SK-N-DZ (cell line): ENCODE results near the gene UNC119.

Experiments
- DNase-seq: peaks from one replicate; pipeline ENCODE4 v3.0.0-alpha.2; 2015; ENCODE audit warnings: low spot score

Gene UNC119

DNA sequence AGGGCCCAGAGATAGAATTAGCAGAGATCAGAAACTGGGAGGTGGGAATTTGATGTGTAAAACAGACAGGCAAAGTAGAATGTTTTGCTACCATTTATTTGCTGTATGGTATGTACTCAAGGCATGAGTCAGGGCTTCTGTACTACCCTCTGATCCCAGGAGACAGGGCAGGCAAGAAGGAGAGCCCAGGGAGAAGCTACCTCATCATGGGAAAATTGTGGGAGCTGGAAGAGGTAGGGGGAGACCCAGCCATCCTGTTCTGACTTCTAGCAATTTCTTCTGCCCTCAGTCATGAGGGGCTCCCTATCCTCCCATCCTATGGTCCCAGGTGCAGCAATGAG is 20.6 kb upstream of the UNC119 start:
- no peak for DNase-seq

DNA sequence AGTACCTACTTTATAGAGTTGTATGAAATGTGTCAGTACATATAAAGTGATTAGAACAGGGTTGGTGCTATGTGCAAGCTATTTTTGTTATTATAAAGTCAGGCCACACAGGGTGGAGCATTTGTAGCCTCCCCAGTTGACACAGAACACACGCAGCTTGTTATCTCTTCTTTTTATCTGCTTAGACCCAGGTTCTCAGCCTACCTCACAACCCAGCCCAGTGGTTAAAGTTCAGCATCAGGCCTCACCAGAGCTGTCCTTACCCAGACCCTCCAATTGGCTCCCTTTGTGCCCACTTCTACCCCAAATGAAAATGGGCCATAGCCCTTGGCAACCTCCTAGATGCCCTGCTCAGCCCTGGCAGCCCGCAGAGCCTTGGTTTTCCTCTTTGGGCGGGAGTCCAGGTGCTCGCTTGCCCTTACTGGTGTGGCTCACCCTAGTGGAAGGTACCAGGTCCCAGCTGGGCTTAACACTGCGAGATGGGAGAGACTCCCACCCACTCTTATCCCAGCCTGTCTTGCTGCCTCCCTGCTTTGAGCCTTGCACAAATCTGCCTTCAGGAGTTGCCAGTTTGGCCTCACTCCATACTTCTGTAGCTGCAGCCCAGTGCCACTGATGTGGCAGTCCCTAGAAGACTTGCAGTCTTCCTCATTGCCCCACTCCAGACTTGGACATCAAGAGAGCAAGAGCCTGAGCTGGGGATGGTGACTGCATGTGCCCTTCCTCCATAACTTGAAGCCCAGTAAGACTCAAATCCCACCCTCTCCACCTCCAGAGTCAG is 20.0 kb upstream of the UNC119 start:
- no peak for DNase-seq

DNA sequence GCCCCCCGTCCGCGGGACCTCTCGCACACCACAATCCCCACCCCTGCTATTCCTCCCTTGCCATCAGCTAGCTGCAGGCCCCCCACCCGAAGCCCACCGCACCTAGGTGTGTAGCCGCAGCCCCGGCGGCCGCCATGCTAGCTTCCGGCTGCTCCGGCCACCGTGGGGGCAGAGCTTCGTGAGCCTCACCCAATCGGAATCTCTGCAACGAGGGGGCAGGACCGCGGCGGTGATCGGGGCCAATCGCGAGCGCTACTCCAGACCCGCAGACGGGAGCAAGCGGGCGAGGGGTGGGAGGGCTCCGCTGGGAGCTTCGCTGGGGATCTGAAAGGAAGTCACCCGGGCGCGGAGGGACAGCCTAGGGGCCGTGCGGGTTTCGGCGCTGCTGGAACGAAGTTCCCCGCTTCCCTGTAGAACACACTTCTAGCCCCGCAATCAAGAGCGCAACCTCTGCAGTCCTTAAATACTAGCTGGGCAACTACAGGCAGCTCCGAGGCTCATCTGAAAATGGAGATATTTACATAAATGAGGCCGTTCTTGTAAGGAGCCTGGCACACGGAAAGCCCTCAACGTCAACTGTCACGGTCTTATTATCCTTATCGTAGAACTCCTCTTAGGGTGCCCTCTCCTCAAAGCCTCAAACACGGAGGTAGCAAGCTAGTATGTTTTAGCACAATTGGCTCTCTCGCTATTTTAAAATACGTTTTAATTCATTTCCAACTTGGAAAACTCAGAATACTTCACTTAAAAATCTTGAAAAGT is 19.1 kb upstream of the UNC119 start, which contains the start of gene PIGS:
TSS of gene PIGS (minus strand) at position 164 of the 762 bp plus-strand sequence. CDS start at position 136, 28 bp downstream.
- DNase-seq: peak; percentile 93

DNA sequence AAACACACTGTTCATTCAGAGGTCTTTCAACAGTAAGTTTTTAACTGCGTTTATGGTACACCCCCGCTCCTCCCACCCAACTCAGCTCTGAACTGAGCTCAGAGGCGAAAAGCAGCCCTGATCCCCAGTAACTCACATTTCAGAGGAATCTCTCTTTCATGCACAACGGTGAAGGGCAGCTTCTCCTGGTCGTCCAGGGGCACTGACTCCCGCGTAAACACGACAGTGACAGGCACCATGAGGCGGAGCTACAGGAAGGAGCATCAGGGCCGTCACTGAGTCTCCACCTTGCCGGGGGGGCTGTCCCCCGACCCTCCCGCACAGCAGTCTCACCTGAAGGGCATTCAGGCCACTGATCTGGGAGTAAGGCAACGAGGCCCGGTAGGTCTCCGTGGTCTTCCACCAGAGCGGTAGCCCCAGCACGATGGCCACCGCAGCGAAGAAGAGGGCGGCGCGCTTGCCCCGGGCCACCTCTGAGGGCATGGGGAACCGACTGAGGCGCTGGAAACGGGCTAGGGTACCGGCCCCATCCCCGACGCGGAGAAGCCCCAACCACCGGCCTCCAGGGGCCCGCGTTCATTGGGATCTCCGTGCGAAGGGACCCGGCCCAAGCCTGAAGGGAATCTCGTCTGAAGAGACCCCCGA is 18.4 kb upstream of the UNC119 start:
- peak; percentile 67 for DNase-seq

DNA sequence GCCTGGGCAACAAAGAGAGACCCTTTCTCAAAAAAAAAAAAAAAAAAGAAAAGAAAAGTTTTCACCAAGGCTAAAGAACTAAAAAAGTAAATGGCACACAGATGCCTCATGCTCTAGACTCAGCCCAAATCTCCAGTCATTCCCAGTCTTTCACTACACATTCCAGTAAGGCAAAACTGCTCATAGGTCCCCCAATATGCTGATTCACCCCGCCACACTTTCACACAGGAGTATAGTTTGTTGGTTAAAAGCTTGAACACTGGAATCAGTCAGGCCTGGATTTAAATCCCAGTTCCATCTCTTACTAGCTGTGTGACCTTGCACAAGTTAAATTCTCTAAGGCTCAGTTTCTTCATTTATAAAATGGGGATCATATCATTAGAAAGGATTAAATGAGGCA is 17.0 kb upstream of the UNC119 start:
- no peak for DNase-seq

DNA sequence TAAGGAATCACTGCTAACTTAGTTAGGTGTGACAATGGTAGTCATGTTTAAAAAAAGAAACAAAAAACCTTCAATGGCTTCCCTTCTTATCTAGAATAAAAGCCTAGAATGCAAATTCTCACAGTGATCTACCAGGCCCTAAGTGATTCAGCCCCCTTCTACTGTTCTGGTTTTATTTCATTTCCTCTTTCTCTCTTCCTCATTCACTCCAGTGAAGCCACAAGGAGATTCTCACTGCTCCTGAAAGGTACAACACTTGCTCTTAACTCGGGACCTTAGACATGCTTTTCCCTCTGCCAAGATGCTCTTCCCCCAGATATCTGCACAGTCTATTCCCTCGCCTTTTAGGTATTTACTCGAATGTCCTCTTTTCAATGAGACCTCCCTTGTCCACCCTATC is 15.2 kb upstream of the UNC119 start:
- no peak for DNase-seq

DNA sequence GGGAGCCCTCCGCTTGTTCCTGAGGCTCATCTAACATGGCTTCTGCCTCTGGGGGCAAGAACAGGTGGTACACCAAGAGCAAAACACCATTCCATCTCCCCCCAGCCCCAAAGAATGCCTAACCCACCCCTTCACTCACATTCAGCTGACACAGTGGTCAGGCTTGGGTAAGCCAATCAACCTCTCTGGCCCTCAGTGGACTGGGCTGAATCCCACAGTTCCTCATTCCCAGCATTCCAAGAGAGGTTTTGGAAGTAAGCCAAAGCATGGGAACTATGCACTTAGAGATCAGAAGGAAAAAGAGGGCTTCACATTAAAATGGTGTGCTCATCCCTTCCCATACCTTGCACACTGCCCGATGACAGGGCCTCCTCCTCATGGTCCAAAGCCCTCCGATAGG is 11.1 kb upstream of the UNC119 start:
- no peak for DNase-seq

DNA sequence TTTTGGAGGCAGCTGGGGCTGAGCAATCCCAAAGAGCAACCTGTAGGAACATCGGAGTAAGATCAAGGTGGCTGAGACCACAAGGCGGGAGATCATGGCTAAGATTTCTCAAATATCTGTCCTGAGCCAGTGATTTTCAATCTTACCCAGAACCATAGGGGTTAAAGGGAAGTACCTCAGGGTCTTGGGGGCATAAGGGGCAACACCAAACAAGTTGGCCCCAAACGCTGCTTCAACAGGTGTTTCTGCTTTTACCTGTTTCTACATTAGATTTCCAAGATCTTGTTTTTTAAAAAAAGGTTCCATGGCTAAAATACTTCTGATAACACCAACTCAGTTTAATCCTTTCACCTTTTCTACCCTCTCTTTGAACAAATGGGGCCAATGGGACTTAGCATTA is 2.6 kb upstream of the UNC119 start:
- DNase-seq: no peak

DNA sequence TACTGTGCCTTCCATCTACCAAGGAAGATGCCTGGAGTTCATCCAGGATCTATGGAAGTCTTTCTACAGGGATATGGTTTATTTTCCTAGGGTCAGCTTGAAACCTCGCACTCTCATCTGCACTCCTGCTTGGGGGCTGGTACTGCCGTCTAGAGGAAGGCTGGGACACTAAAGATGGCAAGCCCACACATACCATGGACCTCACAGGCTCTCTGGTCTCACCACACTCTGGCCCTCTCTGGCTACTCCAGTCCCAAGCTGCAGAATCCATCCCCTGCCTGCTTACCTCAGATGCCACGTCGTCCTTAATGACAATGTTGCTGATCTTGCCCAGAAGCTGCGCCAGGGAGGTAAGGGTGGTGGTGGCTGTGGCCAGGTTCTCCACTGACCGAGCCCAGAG is 2.1 kb upstream of the UNC119 start:
- no peak for DNase-seq

DNA sequence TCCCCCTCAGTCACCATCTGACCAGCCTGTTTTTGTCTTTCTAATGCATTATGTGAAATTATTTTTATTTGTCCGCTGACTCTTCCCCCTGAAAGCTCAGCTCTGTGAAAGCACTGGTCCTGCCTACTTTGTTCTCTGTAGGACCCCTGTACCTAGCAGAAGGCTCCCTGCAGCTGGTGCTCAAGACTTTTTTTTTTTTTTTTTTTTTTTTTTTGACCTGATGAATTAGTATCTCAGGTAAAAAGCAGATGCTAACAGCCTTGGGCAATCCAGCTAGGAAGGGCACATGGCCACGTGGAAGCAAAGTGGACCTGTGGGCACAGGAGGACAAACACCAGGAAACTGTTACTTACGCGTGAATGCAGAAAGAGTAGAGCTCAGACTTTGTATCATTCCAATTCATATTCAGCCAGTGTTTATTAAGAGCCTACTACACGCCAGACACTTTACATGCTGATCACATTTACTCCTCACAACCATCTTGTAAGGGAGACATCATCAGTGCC is 629 bp upstream of the UNC119 start:
- DNase-seq: no peak

DNA sequence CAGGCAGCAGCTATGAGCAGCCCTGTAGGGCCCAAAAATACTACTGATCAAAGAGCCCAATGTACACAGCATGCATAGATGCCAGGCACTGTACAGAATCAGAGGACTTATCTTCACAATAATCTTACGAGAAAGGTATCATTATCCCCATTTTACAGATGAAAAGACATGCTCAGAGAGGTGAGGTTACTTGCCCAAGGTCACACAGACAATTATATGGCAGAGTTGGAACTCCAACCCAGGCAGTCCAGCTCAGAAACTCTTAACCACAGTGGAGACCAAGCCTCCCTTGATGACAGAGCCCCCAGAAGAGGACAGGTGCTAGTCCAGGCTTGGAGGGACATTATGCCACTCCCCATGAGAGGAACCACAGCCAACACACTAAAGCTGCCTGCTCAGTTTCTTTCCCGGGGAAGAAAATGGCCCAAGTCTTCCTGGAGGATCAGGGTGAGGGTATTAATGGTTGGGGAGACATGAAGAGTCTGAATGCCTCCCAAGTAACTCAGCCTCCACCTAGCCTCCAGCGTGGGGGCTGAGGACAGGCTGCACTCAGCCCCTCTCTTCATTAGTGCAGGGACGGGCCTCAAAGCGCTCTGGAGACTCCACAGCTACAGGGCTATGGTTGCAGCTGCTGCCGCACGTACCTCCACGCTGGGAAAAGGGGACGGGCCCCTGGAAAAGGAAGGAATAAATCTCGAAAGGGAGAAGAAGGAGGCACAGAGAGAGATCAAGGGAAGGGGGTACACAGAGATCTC is 826 bp downstream of the UNC119 start:
- DNase-seq: peak; percentile 43

DNA sequence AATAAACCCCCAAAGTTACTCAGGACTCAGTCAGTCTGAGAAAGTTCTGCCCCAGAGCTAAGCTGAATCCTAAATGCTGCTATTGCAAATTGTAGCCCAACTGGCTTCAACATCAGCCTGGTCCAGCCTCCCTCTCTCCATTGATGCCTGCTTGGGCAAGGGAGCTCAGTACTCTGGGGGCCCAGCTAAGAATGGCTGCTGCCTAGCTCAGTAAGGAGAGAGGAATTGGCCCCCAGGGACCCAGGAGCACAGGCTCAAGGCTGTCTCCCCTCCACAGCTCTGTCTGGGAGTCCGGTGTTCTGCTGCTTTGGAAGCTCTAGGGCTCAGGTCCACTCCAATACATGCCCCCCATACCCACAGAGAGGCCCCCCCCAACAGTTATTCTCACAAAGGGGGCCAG is 1.6 kb downstream of the UNC119 start:
- DNase-seq: no peak

DNA sequence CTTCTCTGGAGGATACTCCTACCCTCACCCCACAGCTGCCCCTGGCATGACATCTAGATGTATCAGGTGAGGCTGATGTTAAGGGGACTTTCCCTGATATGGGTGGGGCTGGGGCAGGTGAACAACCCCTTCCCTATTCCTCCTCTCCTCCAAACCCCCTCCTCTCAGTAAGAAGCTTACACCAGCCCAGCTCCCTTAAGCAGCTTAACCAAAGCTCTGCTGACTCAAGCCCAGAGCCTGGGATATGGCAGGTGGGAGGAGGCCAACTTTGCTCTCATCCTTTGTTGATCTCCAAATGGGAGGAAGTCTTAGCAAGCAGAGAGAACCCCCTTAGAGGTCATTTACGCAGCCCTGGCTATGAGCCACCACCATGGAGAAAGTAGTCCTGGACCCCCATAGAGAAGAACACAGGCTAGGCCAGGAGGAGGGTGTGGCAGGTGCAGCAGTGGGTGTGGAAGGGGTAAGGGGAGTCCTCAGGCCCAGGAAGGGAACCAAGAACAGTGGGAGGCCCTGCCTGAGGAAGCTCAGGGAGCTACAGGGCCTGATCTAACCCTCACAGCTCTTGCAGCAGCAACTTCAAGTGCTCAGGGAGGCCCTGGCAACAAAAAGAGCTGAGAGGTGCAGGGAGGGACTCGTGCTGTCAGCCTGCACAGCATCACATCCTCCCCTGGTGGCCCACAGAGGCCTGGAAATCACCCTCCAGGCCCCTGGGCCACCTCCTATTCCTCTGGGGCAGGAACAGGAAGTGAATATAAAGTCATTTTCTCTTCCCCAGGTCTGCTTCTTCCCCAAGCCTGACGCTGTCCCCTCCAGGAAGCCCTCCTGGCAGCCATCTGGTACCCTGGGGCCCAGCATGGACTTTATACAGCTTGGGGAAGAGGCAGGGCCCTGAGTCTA is 2.9 kb downstream of the UNC119 start:
- no peak for DNase-seq

DNA sequence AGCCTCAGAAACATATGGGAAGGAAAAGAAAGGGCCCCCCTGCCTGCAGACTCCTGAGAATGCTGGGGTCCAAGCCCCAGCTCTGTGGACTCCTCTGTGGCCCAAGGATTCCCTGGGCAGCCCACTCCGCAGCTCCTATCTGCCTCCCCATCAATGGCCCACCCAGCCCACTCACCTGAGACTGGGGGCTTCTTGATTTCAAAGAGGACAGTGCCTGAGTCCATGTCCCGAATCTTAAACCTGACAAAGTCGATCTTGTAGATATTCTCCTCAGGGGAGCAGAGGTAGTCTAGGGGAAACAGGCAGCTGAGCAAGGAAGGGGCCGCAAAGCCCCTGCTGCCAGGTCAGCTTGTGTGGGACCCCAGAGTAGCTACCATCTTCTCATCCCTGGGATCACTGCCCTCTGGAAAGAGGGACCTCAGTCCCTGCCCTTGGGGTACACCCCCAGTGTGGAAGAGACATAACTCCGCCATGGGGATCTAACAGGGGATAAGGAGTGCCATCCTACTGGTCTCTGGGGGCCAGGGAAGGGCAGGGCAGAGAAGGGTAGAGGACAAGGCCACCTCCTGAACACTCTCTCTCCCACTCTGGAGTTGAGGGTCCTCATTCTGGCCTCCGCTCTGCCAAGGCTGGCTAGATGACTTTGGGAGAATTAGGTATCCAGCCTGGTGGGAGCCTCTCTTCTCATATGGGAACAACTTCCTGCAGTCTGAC is 3.9 kb downstream of the UNC119 start:
- no peak for DNase-seq

DNA sequence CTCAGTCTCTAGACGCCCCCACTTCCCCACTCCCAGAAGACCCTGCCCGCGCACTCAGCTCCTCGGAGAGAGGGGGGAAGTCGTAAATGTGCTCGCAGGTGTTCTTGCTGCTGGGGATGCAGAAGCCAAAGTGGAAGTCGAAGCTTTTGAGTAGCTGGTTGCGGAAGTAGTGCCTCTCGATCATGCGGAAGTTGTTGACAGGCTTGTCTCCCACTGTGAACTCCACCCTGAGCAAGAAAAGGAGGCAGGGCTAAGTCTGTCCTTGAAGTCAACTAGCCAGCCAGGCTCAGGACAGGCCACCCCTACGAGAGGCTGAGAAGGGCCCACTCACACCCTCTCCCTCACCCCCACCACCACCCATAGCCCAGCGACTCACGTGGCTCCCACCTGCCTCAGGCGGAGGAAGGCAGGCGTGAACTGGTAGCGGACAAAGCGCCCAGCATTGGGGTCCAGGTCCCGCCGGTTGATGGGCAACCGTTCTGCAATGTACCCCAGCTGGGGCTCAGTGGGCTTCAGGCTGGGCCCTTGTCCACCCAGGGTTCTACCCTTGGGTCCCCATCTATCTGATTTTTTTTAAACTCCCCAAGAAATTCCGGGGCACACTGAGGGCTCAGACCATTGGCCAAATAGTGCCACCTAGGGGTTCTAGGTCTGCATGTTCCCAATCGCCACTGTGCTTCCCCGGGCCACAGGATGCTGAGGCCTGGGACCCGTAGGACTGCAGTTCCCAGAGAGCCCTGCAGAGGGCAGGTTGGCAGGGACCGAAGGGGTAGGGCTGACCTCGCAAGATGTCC is 4.6 kb downstream of the UNC119 start:
- DNase-seq: peak; percentile 72

DNA sequence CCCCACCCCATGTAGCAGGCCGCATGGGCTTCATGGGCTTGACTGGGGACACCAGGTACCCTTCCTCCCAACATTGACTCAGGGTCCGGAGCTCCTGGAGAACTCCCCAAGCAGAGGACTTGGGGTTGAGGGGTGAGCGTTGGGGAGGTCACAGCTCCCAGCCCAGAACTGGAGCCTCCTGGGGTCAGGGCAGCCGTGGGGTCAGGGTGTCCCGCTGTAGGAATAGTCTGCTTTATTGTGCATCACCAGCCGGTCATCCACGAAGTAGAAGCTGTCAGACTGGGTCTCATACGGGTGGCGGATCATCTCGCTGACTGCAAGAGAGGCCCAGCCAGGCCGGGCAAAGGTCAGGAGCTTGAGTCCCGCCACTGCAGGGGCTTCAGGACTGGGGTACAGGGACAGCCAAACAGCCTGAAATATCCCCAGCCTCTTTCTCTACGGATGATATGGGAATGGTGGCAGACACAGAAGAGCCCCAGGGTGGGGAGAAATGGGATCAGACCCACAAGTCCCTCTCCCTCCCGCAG is 5.3 kb downstream of the UNC119 start:
- no peak for DNase-seq

DNA sequence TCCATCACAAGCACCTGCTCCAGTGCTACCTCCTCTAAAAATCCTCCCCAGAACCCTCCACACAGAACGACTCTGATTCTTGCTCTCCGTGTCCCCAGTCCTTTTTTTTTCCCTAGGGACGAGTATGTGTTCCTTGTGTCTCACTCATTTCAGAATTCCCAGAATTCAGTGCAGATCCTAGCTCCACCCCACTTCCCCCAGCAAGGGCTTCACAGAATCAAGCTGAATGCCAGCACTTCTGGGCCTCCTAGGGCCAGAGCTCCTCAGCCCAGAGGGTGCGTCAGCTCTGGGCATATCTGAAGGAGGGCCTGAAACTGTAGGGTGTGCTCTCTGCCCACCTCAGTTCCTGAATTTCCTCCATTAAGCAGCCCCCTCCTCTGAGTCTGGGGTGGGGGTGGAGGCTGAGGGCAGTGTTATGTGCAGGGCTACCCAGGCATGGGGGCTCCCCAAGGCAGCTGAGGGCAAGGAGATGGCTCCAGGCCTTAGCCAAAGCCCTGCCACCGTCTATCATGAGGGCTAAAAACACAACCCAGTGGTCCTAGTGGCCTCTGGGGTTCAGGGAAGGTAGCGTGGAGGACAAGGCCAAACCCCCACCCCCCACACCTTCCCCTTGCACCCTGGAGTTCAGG is 6.5 kb downstream of the UNC119 start:
- peak; percentile 63 for DNase-seq

DNA sequence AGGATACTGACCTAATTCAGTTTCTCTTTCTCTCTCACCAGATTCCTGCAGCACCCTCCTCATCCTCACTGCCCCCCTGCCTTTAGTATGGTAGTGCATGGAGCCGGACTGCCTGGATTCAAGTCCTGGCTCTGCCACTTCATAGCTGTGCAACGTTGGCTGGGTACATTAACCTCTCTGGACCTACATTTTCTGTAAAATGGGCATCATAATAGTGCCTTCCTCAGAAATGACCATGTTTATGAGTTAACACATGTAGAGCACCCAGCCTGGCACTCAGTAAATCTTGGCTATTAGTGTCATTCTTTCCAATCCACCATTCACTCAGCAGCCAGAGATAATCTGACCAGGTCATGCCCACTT is 7.3 kb downstream of the UNC119 start:
- no peak for DNase-seq
